HG02759 (cell line): ENCODE measurements around the gene ZCCHC9.
"Not testable (repeated sequence)": the region's sequence is repeated elsewhere in the genome, so short reads cannot be mapped to it uniquely, and the experiment has no call there.

ENCODE experiments used
- ATAC-seq: cut with Tn5 transposase; IDR thresholded peaks from one replicate; pipeline ENCODE4 v1.9.1; 2021; ENCODE audit warnings: mild to moderate bottlenecking, moderate library complexity; ENCODE audit not compliant: unreplicated experiment

ZCCHC9 gene

GRCh38 chr5:81305785-81306184 lies 4.4 kb downstream of the ZCCHC9 start:
- no peak for ATAC-seq

- ATAC-seq = no peak
These were observed 7.4 kb downstream of the ZCCHC9 start for GRCh38 chr5:81308836-81309235.

GRCh38 chr5:81310402-81311063 lies 9.1 kb downstream of the ZCCHC9 start:
- no peak for ATAC-seq

GRCh38 chr5:81313278-81313677 lies 11.9 kb downstream of the ZCCHC9 start:
- ATAC-seq = no peak

- no peak for ATAC-seq
These were observed 12.3 kb downstream of the ZCCHC9 start for GRCh38 chr5:81313686-81314085.

- no peak for ATAC-seq
These were observed 13.2 kb downstream of the ZCCHC9 start for GRCh38 chr5:81314581-81314980.

- no peak for ATAC-seq
These were observed 13.9 kb downstream of the ZCCHC9 start for GRCh38 chr5:81315336-81315735.

GRCh38 chr5:81315830-81316229 lies 14.4 kb downstream of the ZCCHC9 start:
- no peak for ATAC-seq

- no peak for ATAC-seq
These were observed 15.2 kb downstream of the ZCCHC9 start for GRCh38 chr5:81316571-81316970.

- ATAC-seq = no peak
These were observed 16.1 kb downstream of the ZCCHC9 start for GRCh38 chr5:81317536-81317935.

GRCh38 chr5:81326554-81326953 lies 25.2 kb downstream of the ZCCHC9 start:
- no peak for ATAC-seq

- ATAC-seq = no peak
These were observed 33.1 kb downstream of the ZCCHC9 start for GRCh38 chr5:81334304-81335061.

GRCh38 chr5:81335946-81336345 lies 34.6 kb downstream of the ZCCHC9 start:
- ATAC-seq = no peak

- no peak for ATAC-seq
These were observed 35.2 kb downstream of the ZCCHC9 start for GRCh38 chr5:81336556-81336955.

- no peak for ATAC-seq
These were observed 36.4 kb downstream of the ZCCHC9 start for GRCh38 chr5:81337803-81338202.

- ATAC-seq = not testable (repeated sequence)
These were observed 36.8 kb downstream of the ZCCHC9 start for GRCh38 chr5:81338213-81338612.

GRCh38 chr5:81344736-81345135 lies 43.3 kb downstream of the ZCCHC9 start:
- no peak for ATAC-seq

- no peak for ATAC-seq
These were observed 44.1 kb downstream of the ZCCHC9 start for GRCh38 chr5:81345411-81346003.

- ATAC-seq = no peak
These were observed 47.8 kb downstream of the ZCCHC9 start for GRCh38 chr5:81349161-81349560.

GRCh38 chr5:81350507-81350906 lies 49.1 kb downstream of the ZCCHC9 start:
- no peak for ATAC-seq

GRCh38 chr5:81353189-81353588 lies 51.8 kb downstream of the ZCCHC9 start:
- ATAC-seq = no peak

GRCh38 chr5:81354093-81354492 lies 52.7 kb downstream of the ZCCHC9 start:
- ATAC-seq = no peak
